ENCODE results near the gene ZNF891. TPM values are rescaled to one million over a fixed set of nuclear protein-coding genes. Genes with fewer than 3 reads are reported as not detected.

Gene ZNF891
- 5.6 and 7.7 TPM in 2 replicates for polyA plus RNA-seq (2014; cell fraction: cytosol; rRNA removed)
- 10.1 and 15.8 TPM in 2 replicates for polyA plus RNA-seq (2014; cell fraction: nucleus; rRNA removed)

DNA sequence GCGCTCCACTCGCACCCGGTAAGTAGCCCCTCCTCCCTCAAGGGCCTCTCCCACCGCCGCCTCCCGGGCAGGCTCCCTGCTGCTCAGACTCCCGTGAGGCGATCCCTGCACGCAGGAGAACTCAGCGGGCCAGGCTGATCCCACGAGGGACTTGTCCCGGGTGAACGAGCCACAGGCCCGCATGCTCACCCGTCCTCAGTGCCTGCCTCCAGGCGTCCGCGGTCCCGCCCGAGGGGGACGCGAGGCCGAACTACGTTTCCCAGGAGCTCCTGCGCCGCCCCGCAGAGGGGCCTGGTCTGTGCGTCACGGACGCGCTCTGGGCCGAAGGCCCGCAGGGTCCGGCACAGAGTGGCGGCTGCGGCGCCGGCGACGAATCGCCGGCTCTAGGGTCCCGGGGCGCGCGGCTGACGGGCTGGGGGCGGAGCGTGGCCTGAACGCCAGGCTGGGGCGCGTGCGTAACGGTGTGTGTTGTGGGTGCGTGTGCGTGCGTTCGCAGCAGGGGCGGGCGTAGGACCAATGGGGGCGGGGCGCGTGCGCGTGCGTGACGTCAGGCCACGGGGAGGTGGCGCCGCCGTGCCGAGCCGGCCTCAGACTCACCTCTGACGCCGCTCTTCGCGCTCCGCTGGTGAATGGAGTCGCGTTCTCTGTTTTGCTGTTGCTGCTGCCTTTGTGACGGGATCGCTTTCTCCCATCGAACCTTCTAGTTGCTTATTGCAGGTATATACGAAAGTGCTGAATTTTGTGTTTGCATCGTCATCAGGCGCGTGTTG, at the start of gene ZNF891, which contains the start of gene ZNF10:
Gene ZNF891, minus strand, starts transcription at position 237 of the 770 bp plus-strand sequence. CDS start 8,356 bp downstream, outside the sequence.
Gene ZNF10, plus strand, starts transcription at position 590 of the 770 bp plus-strand sequence. CDS start 13,866 bp downstream, outside the sequence.
- DNase-seq (ENCODE audit: low spot score): peak; percentile 98

DNA sequence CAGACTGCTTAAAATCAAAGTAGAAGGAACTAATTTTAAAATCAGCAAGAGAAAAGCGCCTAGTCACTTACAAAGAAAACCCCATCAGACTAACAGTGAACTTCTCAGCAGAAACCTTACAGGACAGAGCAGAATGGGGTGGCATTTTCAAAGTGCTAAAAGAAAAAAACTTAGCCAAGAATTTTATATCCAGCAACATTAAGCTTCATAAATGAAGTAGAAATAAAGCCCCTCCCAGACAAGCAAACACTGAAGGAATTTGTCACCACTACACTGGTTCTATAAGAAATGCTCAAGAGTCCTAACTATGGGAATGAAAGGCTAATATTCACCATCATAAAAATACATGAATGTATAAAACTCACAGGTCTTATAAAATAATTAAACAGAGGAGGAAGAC, 44.8 kb upstream of the ZNF891 start:
- DNase-seq (ENCODE audit: low spot score): no peak

DNA sequence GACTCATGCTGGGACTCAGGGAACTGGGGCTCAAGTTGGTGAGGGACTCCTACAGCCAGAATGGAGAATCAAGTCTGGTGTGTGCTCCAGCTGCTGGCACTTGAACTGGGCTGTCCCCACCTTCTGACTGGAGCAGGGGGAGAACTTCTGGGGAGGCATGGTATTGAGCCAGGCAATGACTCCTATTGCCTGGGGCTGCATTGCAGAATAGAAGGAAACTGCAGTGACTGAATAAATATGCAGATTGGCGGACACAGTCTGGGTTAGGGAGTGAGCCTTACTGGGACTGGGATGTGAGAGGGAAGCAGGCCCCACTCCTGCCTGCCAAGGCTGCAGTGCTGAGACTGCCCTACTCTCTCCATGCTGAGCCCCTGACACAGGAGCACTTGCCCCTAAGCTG, 42.4 kb upstream of the ZNF891 start:
- DNase-seq (ENCODE audit: low spot score): no peak

DNA sequence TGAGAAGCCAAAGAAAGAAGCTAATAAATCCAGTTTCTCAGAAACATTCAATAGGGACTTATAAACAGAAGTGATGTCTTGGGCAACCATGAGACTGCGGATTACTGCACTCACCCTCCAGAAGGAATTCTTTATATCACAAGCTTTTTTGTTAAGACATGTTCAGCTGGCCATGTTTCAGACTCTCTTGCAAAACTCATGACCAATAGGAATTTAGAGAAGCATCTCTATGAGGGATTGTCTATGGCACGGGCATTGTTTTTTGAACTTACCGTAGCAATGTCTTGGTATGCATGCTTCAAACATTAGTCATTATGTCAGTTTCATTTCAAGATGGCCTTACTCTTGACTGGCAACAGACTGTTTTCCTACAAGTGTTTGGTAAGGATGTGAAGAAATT, 35.7 kb upstream of the ZNF891 start:
- no peak for DNase-seq (ENCODE audit: low spot score)

DNA sequence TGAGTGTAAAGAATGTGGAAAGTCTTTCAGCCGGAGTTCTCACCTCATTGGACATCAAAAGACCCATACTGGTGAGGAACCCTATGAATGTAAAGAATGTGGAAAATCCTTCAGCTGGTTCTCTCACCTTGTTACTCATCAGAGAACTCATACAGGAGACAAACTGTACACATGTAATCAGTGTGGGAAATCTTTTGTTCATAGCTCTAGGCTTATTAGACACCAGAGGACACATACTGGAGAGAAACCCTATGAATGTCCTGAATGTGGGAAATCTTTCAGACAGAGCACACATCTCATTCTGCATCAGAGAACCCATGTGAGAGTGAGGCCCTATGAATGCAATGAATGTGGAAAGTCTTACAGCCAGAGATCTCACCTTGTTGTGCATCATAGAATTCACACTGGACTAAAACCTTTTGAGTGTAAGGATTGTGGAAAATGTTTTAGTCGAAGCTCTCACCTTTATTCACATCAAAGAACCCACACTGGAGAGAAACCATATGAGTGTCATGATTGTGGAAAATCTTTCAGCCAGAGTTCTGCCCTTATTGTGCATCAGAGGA, 26.1 kb upstream of the ZNF891 start:
- no peak for DNase-seq (ENCODE audit: low spot score)

DNA sequence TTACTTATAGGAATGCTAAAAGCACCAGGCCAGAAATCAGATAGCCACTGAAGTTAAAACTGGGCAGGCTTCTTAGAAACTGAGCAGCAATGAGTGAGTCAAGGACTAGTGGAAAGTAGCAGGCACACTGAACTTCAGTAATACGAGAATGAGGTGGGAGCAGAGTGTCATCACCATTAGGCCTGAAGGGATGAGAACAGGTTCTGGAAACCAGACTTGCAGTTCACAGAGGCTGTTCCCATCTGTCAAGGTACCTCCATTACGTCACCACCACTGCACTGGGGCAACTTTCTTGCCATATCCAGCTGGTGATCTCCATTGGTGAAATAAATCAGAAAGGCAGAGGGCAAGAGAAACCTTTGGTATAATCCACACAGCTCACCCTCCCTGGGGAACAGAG, 15.9 kb upstream of the ZNF891 start:
- no peak for DNase-seq (ENCODE audit: low spot score)

DNA sequence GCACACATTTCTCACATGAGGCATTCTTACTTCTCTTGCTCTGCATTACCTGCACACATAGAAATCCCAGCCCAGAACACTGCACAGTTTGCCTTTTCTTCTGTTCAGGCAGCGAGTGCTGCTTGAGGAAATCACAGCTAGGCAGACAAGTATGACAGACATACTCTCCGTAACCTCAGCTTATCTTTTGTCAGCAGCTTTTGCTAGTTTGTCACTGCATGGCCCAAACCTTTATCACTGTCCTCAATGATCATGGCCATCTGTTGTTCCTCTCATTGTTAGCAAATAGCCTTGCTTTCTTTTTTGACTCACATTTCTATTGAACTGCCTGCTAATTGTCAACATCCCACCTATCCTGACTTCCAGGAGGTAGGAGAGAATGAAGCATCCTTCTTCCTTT, 5.7 kb upstream of the ZNF891 start:
- no peak for DNase-seq (ENCODE audit: low spot score)

DNA sequence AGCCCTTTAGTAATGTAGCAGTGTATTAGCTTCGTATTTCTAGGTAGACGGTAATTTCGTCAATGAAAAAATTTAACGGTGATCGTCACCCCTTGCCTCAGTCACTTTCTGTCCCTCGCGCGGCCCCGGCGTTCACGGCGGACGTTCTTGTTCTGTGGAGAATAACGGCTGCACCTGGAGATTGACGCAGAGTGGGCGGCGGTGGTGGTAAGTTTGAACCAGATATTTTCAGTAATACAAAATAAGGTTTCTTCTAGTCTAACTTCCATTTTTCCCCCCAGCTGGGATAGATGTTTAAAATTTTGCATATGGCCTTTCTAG, 694 bp upstream of the ZNF891 start:
- DNase-seq (ENCODE audit: low spot score): no peak

DNA sequence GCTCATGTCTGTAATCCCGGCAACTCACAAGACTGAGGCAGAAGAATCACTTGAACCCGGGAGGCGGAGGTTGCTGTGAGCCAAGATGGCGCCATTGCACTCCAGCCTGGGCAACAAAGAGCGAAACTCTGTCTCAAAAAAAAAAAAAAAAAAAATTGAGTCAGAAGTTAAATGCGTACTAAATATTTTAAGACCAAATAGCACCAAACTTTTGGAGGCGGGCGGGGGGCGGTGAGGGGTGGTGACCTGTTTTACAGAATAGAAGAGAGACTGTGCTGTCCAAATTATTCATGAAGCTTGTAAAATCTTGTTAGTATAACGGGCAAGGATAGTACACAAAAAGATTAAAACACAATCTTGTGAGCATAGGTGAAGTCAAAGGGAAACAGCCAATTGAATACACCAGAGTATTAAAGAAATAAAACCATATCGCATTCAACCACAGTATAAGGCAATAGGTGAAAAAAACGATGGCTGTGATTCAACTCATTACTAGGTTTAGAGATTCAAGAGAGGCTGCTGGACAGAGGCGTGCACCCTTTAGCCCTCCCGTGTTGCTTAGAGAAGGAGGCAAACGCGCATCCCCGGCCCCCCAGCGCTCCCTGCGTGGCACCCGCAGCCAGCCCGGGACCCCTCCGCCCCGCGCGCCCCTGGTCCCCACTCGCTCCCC, 571 bp downstream of the ZNF891 start:
- DNase-seq (ENCODE audit: low spot score): no peak

DNA sequence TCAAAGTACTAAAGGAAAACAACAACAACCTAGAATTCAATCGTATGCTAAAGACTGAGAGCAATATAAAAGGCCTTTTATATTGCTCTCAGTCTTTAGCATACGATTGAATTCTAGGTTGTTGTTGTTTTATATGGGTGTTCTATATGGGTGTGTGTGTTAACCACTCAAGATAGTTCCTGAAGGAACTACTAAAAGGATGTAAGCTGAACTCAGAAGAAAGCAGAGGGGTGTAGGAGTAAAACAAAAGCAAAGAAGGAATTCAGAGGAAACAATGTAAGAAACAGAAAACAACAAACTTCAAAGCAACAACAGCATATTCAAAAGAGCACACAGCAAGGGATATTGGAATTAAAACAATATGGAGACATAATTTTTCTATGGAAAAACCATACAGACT, 5.4 kb downstream of the ZNF891 start:
- DNase-seq (ENCODE audit: low spot score): no peak

DNA sequence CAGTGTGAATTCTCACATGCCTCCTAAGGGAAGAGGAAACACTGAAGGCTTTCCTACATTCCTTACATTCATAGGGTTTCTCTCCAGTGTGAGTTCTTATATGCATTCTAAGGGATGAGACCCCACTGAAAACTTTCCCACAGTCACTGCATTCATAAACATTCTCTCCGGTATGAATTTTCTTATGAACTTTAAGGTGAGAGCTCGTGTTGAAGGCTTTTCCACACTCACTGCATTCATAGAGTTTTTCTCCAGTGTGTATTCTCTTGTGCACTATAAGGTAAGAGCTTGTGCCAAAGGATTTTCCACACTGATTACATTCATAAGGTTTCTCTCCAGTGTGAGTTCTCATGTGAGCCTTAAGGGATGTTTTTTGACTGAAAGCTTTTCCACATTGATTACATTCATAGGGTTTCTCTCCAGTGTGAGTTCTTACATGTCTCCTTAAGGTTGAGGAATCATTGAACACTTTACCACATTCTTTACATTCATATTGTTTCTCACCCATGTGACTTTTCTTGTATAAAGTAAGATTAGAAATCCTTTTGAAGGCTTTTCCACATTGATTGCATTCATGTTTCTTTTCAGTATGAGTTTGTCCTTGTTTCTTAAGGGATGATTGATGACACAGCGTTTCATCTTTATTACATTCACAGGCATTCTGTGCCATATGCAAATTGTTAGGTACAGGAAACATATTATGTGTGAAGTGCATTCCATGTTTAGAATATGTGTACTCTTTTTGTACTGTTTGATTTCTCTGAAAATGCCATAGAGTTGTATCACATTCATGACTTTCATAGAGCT, 9.5 kb downstream of the ZNF891 start:
- DNase-seq (ENCODE audit: low spot score): no peak

DNA sequence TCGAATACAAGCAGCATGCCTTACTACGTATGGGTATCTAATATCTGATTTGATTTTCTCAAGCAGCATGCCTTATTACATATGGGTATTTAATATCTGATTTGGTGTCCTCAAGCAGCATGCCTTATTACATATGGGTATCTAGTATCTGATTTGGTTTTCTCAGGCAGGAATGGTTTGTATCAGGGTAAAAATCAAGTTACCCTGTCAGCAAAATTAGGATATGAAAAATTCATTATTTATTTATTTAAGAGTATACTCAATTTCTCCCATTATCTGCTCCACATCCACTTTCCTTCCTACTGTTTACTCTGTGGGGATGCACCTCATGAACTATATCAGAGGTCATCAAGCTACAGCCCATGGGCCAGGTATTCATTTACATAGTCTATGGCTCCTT, 21.9 kb downstream of the ZNF891 start:
- no peak for DNase-seq (ENCODE audit: low spot score)

DNA sequence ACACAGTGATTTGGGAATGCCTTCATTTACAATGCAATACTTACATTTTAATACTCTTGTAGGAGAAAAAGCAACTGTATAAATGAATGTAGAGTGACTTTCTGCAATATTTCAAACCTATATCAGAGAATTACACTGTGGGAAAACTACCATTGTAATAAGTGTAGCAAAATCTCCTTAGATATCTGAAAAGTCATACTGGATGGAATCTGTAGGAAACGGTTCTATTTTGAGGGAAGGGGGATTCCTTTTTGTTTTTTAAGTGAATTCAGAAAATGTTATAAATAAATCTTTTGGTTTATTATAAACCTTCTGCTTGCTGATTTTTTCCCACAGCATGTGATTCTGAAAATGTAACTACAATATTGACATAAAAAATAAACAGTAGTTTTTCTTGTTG, 23.0 kb downstream of the ZNF891 start:
- no peak for DNase-seq (ENCODE audit: low spot score)

DNA sequence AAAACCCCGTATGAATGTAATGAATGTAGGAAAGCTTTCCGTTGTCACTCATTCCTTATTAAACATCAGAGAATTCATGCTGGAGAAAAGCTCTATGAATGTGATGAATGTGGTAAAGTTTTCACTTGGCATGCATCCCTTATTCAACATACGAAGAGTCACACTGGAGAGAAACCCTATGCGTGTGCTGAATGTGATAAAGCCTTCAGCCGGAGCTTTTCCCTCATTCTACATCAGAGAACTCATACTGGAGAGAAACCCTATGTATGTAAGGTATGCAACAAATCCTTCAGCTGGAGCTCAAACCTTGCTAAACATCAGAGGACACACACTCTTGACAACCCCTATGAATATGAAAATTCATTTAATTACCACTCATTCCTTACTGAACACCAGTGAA, 23.8 kb downstream of the ZNF891 start:
- DNase-seq (ENCODE audit: low spot score): no peak

DNA sequence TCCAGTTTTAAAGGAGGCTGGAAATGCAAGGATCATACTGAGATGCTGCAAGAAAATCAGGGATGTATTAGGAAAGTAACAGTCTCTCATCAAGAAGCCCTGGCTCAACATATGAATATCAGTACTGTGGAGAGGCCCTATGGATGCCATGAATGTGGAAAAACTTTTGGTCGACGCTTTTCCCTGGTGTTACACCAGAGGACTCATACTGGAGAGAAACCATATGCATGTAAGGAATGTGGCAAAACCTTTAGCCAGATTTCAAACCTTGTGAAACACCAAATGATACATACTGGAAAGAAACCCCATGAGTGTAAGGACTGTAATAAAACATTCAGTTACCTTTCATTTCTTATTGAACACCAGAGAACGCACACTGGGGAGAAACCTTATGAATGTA, 24.5 kb downstream of the ZNF891 start:
- DNase-seq (ENCODE audit: low spot score): no peak

DNA sequence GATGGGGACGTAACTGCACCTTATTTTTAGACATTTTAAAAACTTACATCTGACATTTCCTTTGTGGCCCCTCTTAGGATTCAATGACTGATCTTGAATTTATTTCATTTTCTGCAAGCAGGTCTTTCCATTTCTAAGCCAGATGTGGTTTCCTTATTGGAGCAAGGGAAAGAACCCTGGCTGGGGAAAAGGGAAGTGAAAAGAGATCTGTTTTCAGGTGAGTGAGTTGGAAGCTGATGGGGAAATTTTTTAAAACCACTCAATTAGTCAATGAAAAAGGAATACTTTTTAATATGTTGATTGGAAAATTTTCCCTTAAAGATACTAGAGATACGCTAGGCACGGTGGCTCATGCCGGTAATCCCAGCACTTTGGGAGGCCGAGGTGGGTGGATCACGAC, 46.7 kb downstream of the ZNF891 start:
- DNase-seq (ENCODE audit: low spot score): no peak

DNA sequence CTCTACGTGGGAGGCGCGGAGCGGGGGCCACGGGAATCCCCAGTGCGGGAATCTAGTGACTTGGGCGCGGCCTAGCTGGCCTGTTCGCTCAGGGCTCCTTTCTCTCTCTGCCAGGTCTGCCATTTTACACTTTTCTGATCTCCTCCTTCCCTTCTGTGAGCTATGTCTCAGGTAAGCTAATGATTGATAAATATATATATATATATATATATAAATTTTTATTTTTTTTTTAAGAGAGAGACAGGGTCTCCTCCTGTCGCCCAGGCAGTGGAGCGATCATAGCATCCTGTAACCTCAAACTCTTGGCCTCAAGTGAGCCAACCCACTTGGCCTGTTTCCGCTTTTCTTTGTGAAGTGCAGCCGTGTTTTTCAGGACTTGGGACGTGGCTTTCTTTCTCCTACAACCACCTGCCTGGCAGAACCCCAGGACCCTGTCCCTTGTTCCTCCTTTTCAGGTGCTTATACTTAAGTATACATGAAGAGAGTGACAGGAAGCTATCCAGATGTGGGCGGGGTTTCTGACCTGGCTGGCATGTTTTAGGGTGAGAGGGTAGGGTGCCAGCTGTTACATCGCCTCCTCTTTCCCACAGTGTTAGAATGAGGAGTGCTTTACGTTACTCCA, 48.8 kb downstream of the ZNF891 start:
- DNase-seq (ENCODE audit: low spot score): peak; percentile 34

DNA sequence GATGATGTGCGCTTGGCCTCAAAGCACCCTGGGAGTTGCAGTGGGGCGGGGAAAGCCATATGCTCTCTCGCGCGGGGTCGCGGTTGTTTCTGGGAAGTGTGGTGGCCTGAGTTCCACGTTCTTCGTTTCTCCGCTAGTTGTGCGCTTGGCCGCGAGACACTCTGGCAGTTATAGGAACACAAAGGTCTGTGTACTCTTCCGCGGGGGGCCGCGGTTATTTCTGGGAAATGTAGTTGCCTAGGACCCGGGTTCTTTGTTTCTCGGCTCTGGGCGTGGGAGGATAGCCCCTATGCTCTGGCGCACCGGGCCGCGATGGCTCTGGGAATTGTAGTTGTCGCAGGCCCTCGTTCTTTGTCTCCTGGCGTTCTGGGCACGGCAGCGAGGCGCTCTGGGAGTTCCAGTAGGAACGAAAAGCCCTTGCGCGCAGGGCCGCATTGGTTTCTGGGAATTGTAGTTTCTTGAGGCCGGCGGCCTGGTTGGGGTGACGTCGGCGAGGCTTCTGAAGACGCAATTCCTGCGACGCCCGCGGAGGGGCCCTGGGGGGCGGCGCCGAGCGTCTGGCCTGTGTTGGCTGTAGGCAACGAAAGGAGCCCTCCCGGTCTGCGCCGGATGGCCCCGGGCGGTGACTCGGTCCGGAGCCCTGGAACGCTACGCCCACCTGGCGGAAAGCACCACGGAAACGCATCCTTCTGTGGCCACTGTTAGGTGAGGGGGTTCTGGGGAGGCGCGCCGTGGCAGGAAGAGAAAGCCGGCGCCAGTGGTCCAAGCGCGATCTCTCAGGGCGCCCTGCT, 49.5 kb downstream of the ZNF891 start, which contains the start of gene ZNF140:
Gene ZNF140, plus strand, starts transcription at position 556 of the 791 bp plus-strand sequence. CDS start 398 bp downstream, outside the sequence.
- peak; percentile 99 for DNase-seq (ENCODE audit: low spot score)

DNA sequence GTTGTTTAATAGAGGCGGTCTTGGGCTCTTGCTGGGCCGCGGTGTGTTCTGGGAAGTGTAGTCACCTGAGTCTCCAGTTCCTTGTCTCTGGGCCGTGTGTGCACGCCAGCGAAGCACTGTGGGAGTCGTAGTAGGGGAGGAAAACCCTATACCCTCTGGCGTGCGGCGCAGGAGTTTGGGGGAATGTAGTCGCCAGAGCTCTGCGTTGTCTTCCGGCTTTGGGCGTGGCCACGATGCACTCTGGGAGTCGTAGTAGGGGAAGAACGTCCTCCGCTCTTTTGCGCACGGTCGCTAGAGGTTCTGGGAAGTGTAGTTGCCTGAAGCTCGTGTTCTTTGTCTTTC, 50.1 kb downstream of the ZNF891 start:
- DNase-seq (ENCODE audit: low spot score): peak; percentile 100

DNA sequence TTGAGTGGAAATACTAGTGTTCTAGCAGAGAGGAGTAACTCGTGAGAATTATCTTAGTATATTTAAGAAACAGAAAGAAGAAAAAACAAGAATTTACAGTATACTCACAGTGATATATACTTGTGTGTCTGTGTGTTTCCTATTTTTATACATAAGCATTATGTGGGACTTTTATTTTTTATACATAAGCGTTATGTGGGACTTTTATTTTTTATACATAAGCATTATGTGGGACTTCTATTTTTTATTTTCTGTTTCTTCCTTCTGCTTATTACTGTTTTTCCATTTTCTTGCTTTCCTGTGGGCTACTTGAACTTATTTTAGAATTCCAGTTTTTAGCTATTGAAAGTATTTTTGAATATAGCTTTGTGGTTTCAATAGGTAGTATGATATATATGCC, 56.2 kb downstream of the ZNF891 start:
- no peak for DNase-seq (ENCODE audit: low spot score)

DNA sequence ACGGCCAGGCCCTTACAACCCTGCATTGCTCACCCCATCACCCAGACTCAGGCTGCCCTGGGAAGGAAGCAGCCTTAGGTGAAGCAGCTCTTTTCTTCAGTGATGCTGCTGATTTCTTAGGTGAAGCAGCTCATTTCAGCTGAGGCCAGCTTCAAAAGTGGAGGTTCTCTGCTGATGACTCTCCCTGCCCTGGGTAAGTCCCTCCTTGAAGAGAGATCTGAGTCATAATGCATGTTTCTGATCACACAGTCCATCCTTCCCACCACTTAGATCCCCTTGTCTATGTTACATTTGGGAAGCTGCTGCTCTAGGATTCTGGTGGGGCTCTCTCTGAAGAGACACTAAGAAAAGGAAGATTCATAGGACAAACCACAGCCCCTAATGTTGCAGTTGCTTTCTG, 66.5 kb downstream of the ZNF891 start:
- DNase-seq (ENCODE audit: low spot score): no peak
